CD4-positive, alpha-beta T cell treated with Interleukin-10 for 1 hour (primary cell): ENCODE data around the gene CCDC89.

Source experiments
- DNase-seq: peaks from one replicate; pipeline ENCODE4 v3.0.0-alpha.2; 2020

The CCDC89 gene

DNA sequence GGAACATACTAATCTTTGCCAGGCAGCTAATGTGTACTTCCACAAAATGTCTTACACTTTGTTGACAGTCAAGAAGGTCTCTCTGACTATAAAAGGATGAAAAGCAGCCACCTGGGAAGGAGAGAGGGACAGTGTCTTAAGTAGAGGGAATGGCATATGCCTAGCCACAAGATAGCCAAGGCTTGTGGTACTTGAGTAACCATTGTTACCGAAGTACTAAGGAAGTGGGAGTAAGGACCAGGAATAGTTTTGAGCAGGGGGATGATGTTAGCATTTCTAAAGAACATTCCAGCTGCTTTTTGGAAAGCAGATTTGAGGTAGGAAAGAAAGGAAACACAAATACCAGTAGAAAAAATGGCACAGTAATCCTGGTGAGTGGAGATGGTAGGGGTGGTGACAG lies 34.9 kb downstream of the CCDC89 start:
- DNase-seq, result no peak

DNA sequence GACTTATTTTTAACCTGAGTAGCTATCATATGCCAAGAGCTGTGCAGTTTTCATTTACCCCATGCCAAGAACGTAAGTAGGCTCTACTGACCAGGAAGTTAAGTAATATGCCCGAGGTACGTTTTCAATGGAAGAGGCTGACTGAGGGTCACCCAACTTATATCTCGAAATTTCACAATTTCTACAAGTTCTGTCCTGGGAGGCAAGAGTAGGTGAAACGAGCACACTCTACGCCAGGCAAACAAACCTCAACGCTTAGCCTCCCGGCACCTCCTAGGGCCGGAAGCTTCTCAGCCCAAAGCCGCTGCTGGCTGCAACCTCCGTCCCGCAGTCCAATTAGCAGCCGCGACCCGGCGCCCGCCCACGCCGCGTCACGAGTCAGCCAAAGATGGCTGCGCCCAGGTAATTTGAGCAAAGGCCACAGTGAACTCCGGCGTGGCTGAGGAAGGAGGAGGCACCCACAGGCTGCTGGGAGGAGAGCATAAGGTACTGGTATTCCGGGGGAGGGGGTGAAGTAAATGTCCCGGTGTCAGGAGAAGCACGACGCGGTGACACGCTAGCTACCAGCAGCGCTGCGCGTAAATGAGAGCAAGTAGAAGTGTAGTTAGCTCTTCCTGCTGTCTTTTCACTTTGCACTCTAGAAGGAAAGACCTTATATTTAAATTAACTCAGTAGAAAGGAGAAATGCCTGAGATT lies 38.2 kb downstream of the CCDC89 start, which contains the start of gene TMEM126A:
TSS of gene TMEM126A (plus strand) at position 364 of the 696 bp plus-strand sequence. CDS start 2,289 bp downstream, outside the sequence.
- DNase-seq, result peak; percentile 91

DNA sequence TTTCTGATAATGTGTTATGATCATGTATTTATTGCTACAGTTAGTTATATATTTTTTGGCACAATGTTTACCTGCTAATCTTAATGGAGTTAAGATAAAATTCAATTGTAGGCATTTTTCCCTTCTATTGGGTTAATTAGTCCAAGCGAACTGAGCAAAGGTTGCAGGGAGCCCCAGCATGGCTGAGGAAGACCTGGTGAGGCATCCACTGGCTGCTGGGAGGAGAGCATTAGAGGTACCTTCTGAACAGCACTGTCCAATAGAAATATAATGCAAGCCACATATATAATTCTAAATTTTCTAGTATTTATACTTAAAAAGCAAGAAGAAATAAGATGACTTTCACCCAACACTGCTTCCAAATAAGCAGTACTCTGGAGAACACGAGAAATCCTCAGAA lies 38.9 kb downstream of the CCDC89 start:
- no peak for DNase-seq

DNA sequence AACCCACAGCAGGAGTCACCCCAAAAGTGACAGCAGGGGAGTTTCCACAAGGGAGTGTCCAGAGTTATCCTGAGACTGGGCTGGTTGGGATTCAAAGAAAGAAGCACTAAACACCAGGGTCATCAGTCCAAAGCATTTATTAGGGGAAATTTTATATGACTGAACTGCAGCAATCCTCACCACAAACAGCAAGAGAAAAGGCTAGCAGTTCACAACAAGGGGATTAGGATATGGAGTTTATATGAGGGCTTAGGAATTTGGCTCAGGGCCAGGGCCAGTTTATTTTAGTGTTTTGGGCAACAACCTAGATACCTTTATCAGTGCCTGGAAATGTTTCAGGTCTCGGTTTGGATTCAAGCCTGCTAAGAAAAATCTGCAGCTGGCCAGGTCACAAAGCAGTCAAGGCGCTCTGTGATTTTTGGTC lies 42.8 kb downstream of the CCDC89 start:
- DNase-seq, result no peak

DNA sequence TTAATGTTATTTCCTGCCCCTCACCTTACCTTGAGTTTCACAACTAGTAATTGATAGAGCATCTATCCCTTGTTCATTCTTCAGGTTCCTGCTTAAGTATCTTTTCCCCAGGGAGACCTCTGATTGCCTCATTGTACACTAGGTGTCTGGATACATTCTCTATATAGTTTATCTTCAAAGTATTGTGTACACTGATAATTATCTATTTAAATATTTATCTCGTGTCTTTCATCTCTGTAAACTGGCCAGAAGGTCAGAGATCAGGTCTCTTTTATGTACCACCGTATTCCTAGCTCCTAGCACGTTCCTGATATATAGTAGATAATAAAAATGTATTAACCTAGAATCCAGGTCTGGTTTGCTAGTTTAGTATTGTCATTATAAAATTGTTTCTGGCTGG lies 51.2 kb downstream of the CCDC89 start:
- no peak for DNase-seq
